Measurements from ENCODE around the gene IL6.
"Not testable (repeated sequence)": the region's sequence is repeated elsewhere in the genome, so short reads cannot be mapped to it uniquely, and the experiment has no call there.

Gene IL6

GRCh38 chr7:22726907-22727713 lies at the start of gene IL6:
IL6 (plus strand) TSS chr7:22727200; CDS start chr7:22727263, 63 bp downstream.
- peak within 1 kb of the TSS; percentile 21 to 44 for H3K4me3 ChIP-seq (ENCODE audit: low read depth in 1 of 2, low read length in 2 of 2)
- H3K9me3 ChIP-seq (ENCODE audit: low read length): no peaks in the 10 kb centered on the region
- no peaks in the 10 kb centered on the region for H3K27me3 ChIP-seq (ENCODE audit: control insufficient read depth in 1 of 2, insufficient read depth in 2 of 2, low read length in 2 of 2)
- H3K36me3 ChIP-seq (ENCODE audit: insufficient read depth, low read length): no peaks in the 10 kb centered on the region
- peak within 1 kb of the TSS; percentile 32 for H3K27ac ChIP-seq (ENCODE audit: low read depth, low read length)
- peak within 1 kb of the TSS; percentile 28 for H3K9ac ChIP-seq (ENCODE audit: low read length)
- peaks cover 51% of the 10 kb centered on the region for H3K4me1 ChIP-seq (ENCODE audit: insufficient read depth, low read length)

- H3K36me3 ChIP-seq (ENCODE audit: insufficient read depth, low read length); H3K4me3 ChIP-seq (ENCODE audit: low read depth in 1 of 2, low read length in 2 of 2); H3K9me3 ChIP-seq (ENCODE audit: low read length); H3K27me3 ChIP-seq (ENCODE audit: control insufficient read depth in 1 of 2, insufficient read depth in 2 of 2, low read length in 2 of 2); H3K27ac ChIP-seq (ENCODE audit: low read depth, low read length); H3K9ac ChIP-seq (ENCODE audit: low read length); H3K4me1 ChIP-seq (ENCODE audit: insufficient read depth, low read length): not testable (repeated sequence)
These were observed 49.7 kb upstream of the IL6 start for GRCh38 chr7:22677263-22677662.

- Histone ChIP-seq H3K27me3 (ENCODE audit: control insufficient read depth in 1 of 2, insufficient read depth in 2 of 2, low read length in 2 of 2) (no peaks in the 10 kb centered on the region), H3K36me3 (ENCODE audit: insufficient read depth, low read length) (no peaks in the 10 kb centered on the region), H3K4me3 (ENCODE audit: low read depth in 1 of 2, low read length in 2 of 2) (no peak overlapping the region), H3K27ac (ENCODE audit: low read depth, low read length) (no peak overlapping the region), H3K9ac (ENCODE audit: low read length) (no peak overlapping the region), H3K9me3 (ENCODE audit: low read length) (no peaks in the 10 kb centered on the region), H3K4me1 (ENCODE audit: insufficient read depth, low read length) (no peaks in the 10 kb centered on the region)
These were observed 49.3 kb upstream of the IL6 start for GRCh38 chr7:22677680-22678079.

GRCh38 chr7:22680482-22680911 lies 46.5 kb upstream of the IL6 start:
- Histone ChIP-seq H3K9ac (ENCODE audit: low read length) (no peak overlapping the region), H3K9me3 (ENCODE audit: low read length) (no peaks in the 10 kb centered on the region), H3K27ac (ENCODE audit: low read depth, low read length) (no peak overlapping the region), H3K36me3 (ENCODE audit: insufficient read depth, low read length) (no peaks in the 10 kb centered on the region), H3K4me1 (ENCODE audit: insufficient read depth, low read length) (no peaks in the 10 kb centered on the region), H3K27me3 (ENCODE audit: control insufficient read depth in 1 of 2, insufficient read depth in 2 of 2, low read length in 2 of 2) (no peaks in the 10 kb centered on the region), H3K4me3 (ENCODE audit: low read depth in 1 of 2, low read length in 2 of 2) (no peak overlapping the region)

- H3K27me3 ChIP-seq (ENCODE audit: control insufficient read depth in 1 of 2, insufficient read depth in 2 of 2, low read length in 2 of 2): no peaks in the 10 kb centered on the region
These were observed 45.7 kb upstream of the IL6 start for GRCh38 chr7:22681312-22681711.

GRCh38 chr7:22681852-22682657 lies 44.9 kb upstream of the IL6 start:
- H3K9ac ChIP-seq (ENCODE audit: low read length): no peak overlapping the region

More at GRCh38 chr7:22681312-22681711, 45.7 kb upstream of the IL6 start:
- Histone ChIP-seq H3K9me3 (ENCODE audit: low read length) (no peaks in the 10 kb centered on the region), H3K27ac (ENCODE audit: low read depth, low read length) (no peak overlapping the region), H3K4me1 (ENCODE audit: insufficient read depth, low read length) (no peaks in the 10 kb centered on the region), H3K9ac (ENCODE audit: low read length) (no peak overlapping the region), H3K36me3 (ENCODE audit: insufficient read depth, low read length) (no peaks in the 10 kb centered on the region), H3K4me3 (ENCODE audit: low read depth in 1 of 2, low read length in 2 of 2) (no peak overlapping the region)

GRCh38 chr7:22683379-22683778 lies 43.6 kb upstream of the IL6 start:
- peaks cover 6% of the 10 kb centered on the region for H3K4me1 ChIP-seq (ENCODE audit: insufficient read depth, low read length)

More at GRCh38 chr7:22681852-22682657, 44.9 kb upstream of the IL6 start:
- Histone ChIP-seq H3K9me3 (ENCODE audit: low read length) (no peaks in the 10 kb centered on the region), H3K4me1 (ENCODE audit: insufficient read depth, low read length) (no peaks in the 10 kb centered on the region), H3K27ac (ENCODE audit: low read depth, low read length) (no peak overlapping the region), H3K4me3 (ENCODE audit: low read depth in 1 of 2, low read length in 2 of 2) (no peak overlapping the region), H3K27me3 (ENCODE audit: control insufficient read depth in 1 of 2, insufficient read depth in 2 of 2, low read length in 2 of 2) (no peaks in the 10 kb centered on the region), H3K36me3 (ENCODE audit: insufficient read depth, low read length) (no peaks in the 10 kb centered on the region)

GRCh38 chr7:22686620-22687019 lies 40.4 kb upstream of the IL6 start:
- no peak overlapping the region for H3K9ac ChIP-seq (ENCODE audit: low read length)
- no peak overlapping the region for H3K4me3 ChIP-seq (ENCODE audit: low read depth in 1 of 2, low read length in 2 of 2)
- no peaks in the 10 kb centered on the region for H3K27me3 ChIP-seq (ENCODE audit: control insufficient read depth in 1 of 2, insufficient read depth in 2 of 2, low read length in 2 of 2)
- H3K36me3 ChIP-seq (ENCODE audit: insufficient read depth, low read length): no peaks in the 10 kb centered on the region
- H3K9me3 ChIP-seq (ENCODE audit: low read length): no peaks in the 10 kb centered on the region
- H3K4me1 ChIP-seq (ENCODE audit: insufficient read depth, low read length): peaks cover 7% of the 10 kb centered on the region
- H3K27ac ChIP-seq (ENCODE audit: low read depth, low read length): no peak overlapping the region

More at GRCh38 chr7:22683379-22683778, 43.6 kb upstream of the IL6 start:
- Histone ChIP-seq H3K36me3 (ENCODE audit: insufficient read depth, low read length) (no peaks in the 10 kb centered on the region), H3K27me3 (ENCODE audit: control insufficient read depth in 1 of 2, insufficient read depth in 2 of 2, low read length in 2 of 2) (no peaks in the 10 kb centered on the region), H3K27ac (ENCODE audit: low read depth, low read length) (no peak overlapping the region), H3K9me3 (ENCODE audit: low read length) (no peaks in the 10 kb centered on the region), H3K9ac (ENCODE audit: low read length) (no peak overlapping the region), H3K4me3 (ENCODE audit: low read depth in 1 of 2, low read length in 2 of 2) (no peak overlapping the region)

- Histone ChIP-seq H3K27me3 (ENCODE audit: control insufficient read depth in 1 of 2, insufficient read depth in 2 of 2, low read length in 2 of 2) (no peaks in the 10 kb centered on the region), H3K27ac (ENCODE audit: low read depth, low read length) (no peak overlapping the region), H3K4me3 (ENCODE audit: low read depth in 1 of 2, low read length in 2 of 2) (no peak overlapping the region), H3K36me3 (ENCODE audit: insufficient read depth, low read length) (no peaks in the 10 kb centered on the region), H3K9me3 (ENCODE audit: low read length) (no peaks in the 10 kb centered on the region), H3K9ac (ENCODE audit: low read length) (no peak overlapping the region), H3K4me1 (ENCODE audit: insufficient read depth, low read length) (peaks cover 7% of the 10 kb centered on the region)
These were observed 38.9 kb upstream of the IL6 start for GRCh38 chr7:22688084-22688483.

GRCh38 chr7:22688934-22689333 lies 38.1 kb upstream of the IL6 start:
- not testable (repeated sequence) for H3K4me1 ChIP-seq (ENCODE audit: insufficient read depth, low read length); H3K27ac ChIP-seq (ENCODE audit: low read depth, low read length); H3K9ac ChIP-seq (ENCODE audit: low read length); H3K36me3 ChIP-seq (ENCODE audit: insufficient read depth, low read length); H3K9me3 ChIP-seq (ENCODE audit: low read length); H3K27me3 ChIP-seq (ENCODE audit: control insufficient read depth in 1 of 2, insufficient read depth in 2 of 2, low read length in 2 of 2); H3K4me3 ChIP-seq (ENCODE audit: low read depth in 1 of 2, low read length in 2 of 2)

- H3K27me3 ChIP-seq (ENCODE audit: control insufficient read depth in 1 of 2, insufficient read depth in 2 of 2, low read length in 2 of 2): no peaks in the 10 kb centered on the region
- no peak overlapping the region for H3K4me3 ChIP-seq (ENCODE audit: low read depth in 1 of 2, low read length in 2 of 2)
- H3K27ac ChIP-seq (ENCODE audit: low read depth, low read length): no peak overlapping the region
- no peaks in the 10 kb centered on the region for H3K9me3 ChIP-seq (ENCODE audit: low read length)
- no peaks in the 10 kb centered on the region for H3K4me1 ChIP-seq (ENCODE audit: insufficient read depth, low read length)
- no peak overlapping the region for H3K9ac ChIP-seq (ENCODE audit: low read length)
- H3K36me3 ChIP-seq (ENCODE audit: insufficient read depth, low read length): no peaks in the 10 kb centered on the region
These were observed 32.3 kb upstream of the IL6 start for GRCh38 chr7:22694597-22695207.

Data from muscle layer of colon (tissue), 2 donors.